ENCODE data around the gene FAM117A. TPM values are rescaled to one million over a fixed set of nuclear protein-coding genes. Genes with fewer than 3 reads are reported as not detected.

The FAM117A gene
- total and polyA plus RNA-seq, 10 of the 15 experiments (the other 5 are each of a cell fraction or from before 2014, with no cell fraction given), result 2.1 to 29.6 (median 20.0) TPM

GRCh38 chr17:49788478-49789242, 24.7 kb upstream of the FAM117A start, which contains the start of gene KAT7 (continued):
- TF ChIP-seq MXI1 (IDR thresholded peaks at IDR 0.05; ENCODE audit: low read depth, low read length) (peak; percentile 79; the same call in 1 of the 2 replicates), MYB (IDR thresholded peaks at IDR 0.05; ENCODE audit: borderline replicate concordance, low read depth, low read length) (no peak), SMARCA5 (IDR thresholded peaks at IDR 0.05) (peak; percentile 92), ZBTB40 (IDR thresholded peaks at IDR 0.05; ENCODE audit: borderline replicate concordance) (peak; percentile 82; the same call in 1 of the 2 replicates), RCOR1 (conservative IDR thresholded peaks at IDR 0.05; ENCODE audit: low read depth, low read length) (peak; percentile 95), CEBPZ (IDR thresholded peaks at IDR 0.05; ENCODE audit: low read depth, low read length) (peak; percentile 93), ZNF384 (IDR thresholded peaks at IDR 0.05; ENCODE audit: borderline replicate concordance, low read depth, low read length) (peak; percentile 70), EP300 (IDR thresholded peaks at IDR 0.05; ENCODE audit: borderline replicate concordance in 1 of 2, control insufficient read depth in 1 of 2, low read depth in 2 of 2, low read length in 2 of 2) (peak; percentile 37 to 48; a peak in 1 of 4 replicates), GABPA (IDR thresholded peaks at IDR 0.05; ENCODE audit: low read depth) (peak; percentile 81), RFX5 (IDR thresholded peaks at IDR 0.05; ENCODE audit: low read depth, low read length) (peak; percentile 56; the same call in 1 of the 2 replicates), CHD1 (IDR thresholded peaks at IDR 0.05; ENCODE audit: low read depth, low read length) (peak; percentile 79; the same call in 1 of the 2 replicates), SPI1 (IDR thresholded peaks at IDR 0.05; ENCODE audit: borderline replicate concordance, insufficient read depth, low read depth, low read length) (no peak), TBL1XR1 (IDR thresholded peaks at IDR 0.05; ENCODE audit: low read depth, low read length) (no peak), BACH1 (IDR thresholded peaks at IDR 0.05; ENCODE audit: borderline replicate concordance) (peak; percentile 87), MEF2A (IDR thresholded peaks at IDR 0.05; ENCODE audit: insufficient read depth, low read depth, low read length) (0 out of 2 replicates have a peak, but pooled peaks have one; percentile 68), ZNF622 (IDR thresholded peaks at IDR 0.05) (no peak), HDGF (IDR thresholded peaks at IDR 0.05) (peak; percentile 43; the same call in 1 of the 2 replicates), CTCF (IDR thresholded peaks at IDR 0.05 in 2 of 3, conservative IDR thresholded peaks at IDR 0.05 in 1 of 3; ENCODE audit: control insufficient read depth in 2 of 3, extremely low read depth in 1 of 3, insufficient read depth in 1 of 3, low read depth in 3 of 3, low read length in 3 of 3) (peak in 1 of 3 experiments; percentile 7; a peak in 1 of 6 replicates), ZNF207 (IDR thresholded peaks at IDR 0.05; ENCODE audit: borderline replicate concordance) (peak; percentile 85), POLR2A (IDR thresholded peaks at IDR 0.05; ENCODE audit: low read depth, low read length) (peak; percentile 89)

All from GM12878 (cell line).